LNCAP (cell line): ENCODE results near the gene PACS1.

Experiments used
- CTCF ChIP-seq: fragments of 450-650 bp; IDR thresholded peaks from 2 replicates; pipeline ENCODE4 v1.5.1; 2017; ENCODE audit warnings: mild to moderate bottlenecking

PACS1 gene

GRCh38 chr11:66139817-66140404, 69.8 kb downstream of the PACS1 start:
- no peak for TF ChIP-seq CTCF

GRCh38 chr11:66142370-66143263, 72.5 kb downstream of the PACS1 start:
- TF ChIP-seq CTCF, result no peak

- TF ChIP-seq CTCF, result no peak
Observed at GRCh38 chr11:66143264-66143566, 73.1 kb downstream of the PACS1 start.

- no peak for TF ChIP-seq CTCF
Observed at GRCh38 chr11:66143996-66144678, 74.1 kb downstream of the PACS1 start.

- TF ChIP-seq CTCF, result no peak
Observed at GRCh38 chr11:66146074-66146473, 76.0 kb downstream of the PACS1 start.

GRCh38 chr11:66146940-66147339, 76.9 kb downstream of the PACS1 start:
- TF ChIP-seq CTCF, result no peak

GRCh38 chr11:66150140-66150539, 80.1 kb downstream of the PACS1 start:
- no peak for TF ChIP-seq CTCF
